Motor neuron (in vitro differentiated cells): ENCODE data around the gene PRDM16. TPM values are rescaled to one million over a fixed set of nuclear protein-coding genes. Genes with fewer than 3 reads are reported as not detected.

Experiments
- ATAC-seq, 8 experiments: fragments of 200-7000 bp; cut with Tn5 transposase; replicated peaks in 6 of 8; 2 replicates each; pipeline ENCODE4 v1.8.0; 2021; ENCODE audit warnings: mild to moderate bottlenecking in 8 of 8, moderate library complexity in 8 of 8
- H3K27ac ChIP-seq, 2 donors: fragments of 250-450 bp; sonication (Bioruptor Pico); 2 replicates each; pipeline ENCODE4 v1.9.0; 2021; ENCODE audit warnings: antibody characterized with exemption in 2 of 2, mild to moderate bottlenecking in 2 of 2, moderate library complexity in 1 of 2
- H3K4me1 ChIP-seq, 2 donors: fragments of 250-450 bp; sonication (Bioruptor Pico); replicated peaks in 1 of 2; 2 replicates each; pipeline ENCODE4 v1.6.1; 2021; ENCODE audit warnings: antibody characterized with exemption in 2 of 2, mild to moderate bottlenecking in 2 of 2, moderate library complexity in 1 of 2
- H3K4me3 ChIP-seq, 5 donors: fragments of 250-450 bp; sonication (Bioruptor Pico); 2 replicates each; pipeline ENCODE4 v1.9.0; 2021; ENCODE audit warnings: antibody characterized with exemption in 5 of 5, mild to moderate bottlenecking in 5 of 5, moderate library complexity in 4 of 5
- WGBS, 10 experiments: fragments of 450-650 bp; shearing (Covaris generic); methylation state at CpG; one replicate each; pipeline ENCODE4 v1.0.0; 2022; 5-methylcytosine and 5-hydroxymethylcytosine counted together
- in situ Hi-C, 9 experiments: fragments of 400-800 bp; cut with MboI; loops; one replicate each; pipeline ENCODE4 v1.15.0; 2021; ENCODE audit warnings: low sequenced_read_pairs in 9 of 9, low pct_unique_long_range_greater_than_20kb in 2 of 9; ENCODE audit not compliant: unreplicated experiment in 9 of 9
- total RNA-seq, 8 experiments: library from RNA; unstranded; fragments of 300-600 nt; gene quantifications; 2 replicates each; pipeline versions ENCODE4 v1.2.3 to v1.2.4, GENCODE V29; 2022

PRDM16 gene
- total RNA-seq, 8 experiments from 2014 or later = 0.18 to 2.9 (median 0.42) TPM

- ATAC-seq = peak in 5 of 8 experiments; percentile 12 to 61 (median 55)
- in situ Hi-C loops = no loop called here
- peaks cover 14 to 52% of the 10 kb centered on the region in 2 donors for H3K4me1 ChIP-seq
- H3K27ac ChIP-seq = peak overlapping the region in 1 of 2 donors; percentile 87
- H3K4me3 ChIP-seq = no peak overlapping the region
- 40 to 74% (median 60%) methylated on average over 3 to 32 of the region's 40 CpGs; no CpG with 5 or more reads in 4 of the 10 experiments for WGBS, 10 experiments
Measured at GRCh38 chr1:3323021-3323795, 254.2 kb downstream of the PRDM16 start.

- 0 to 90% (median 73%) methylated on average over 1 to 18 of the region's 26 CpGs; no CpG with 5 or more reads in 5 of the 10 experiments for WGBS, 10 experiments
- in situ Hi-C loops = no loop called here
- peaks cover 14 to 52% of the 10 kb centered on the region in 2 donors for H3K4me1 ChIP-seq
- no peak overlapping the region for H3K4me3 ChIP-seq
- H3K27ac ChIP-seq = peak overlapping the region in 1 of 2 donors; percentile 87
- no peak for ATAC-seq
Measured at GRCh38 chr1:3323796-3324703, 255.0 kb downstream of the PRDM16 start.

- no peak for ATAC-seq
- no peak overlapping the region for H3K27ac ChIP-seq
- WGBS, 10 experiments = 58 to 100% (median 86%) methylated on average over 1 to 12 of the region's 22 CpGs; no CpG with 5 or more reads in 5 of the 10 experiments
- in situ Hi-C loops = no loop called here
- H3K4me1 ChIP-seq = peaks cover 14 to 50% of the 10 kb centered on the region in 2 donors
- H3K4me3 ChIP-seq = no peak overlapping the region
Measured at GRCh38 chr1:3324704-3325535, 255.9 kb downstream of the PRDM16 start.

GRCh38 chr1:3326516-3327388, 257.7 kb downstream of the PRDM16 start:
- H3K4me1 ChIP-seq = peaks cover 14 to 31% of the 10 kb centered on the region in 2 donors
- no peak overlapping the region for H3K4me3 ChIP-seq
- ATAC-seq = no peak
- no peak overlapping the region for H3K27ac ChIP-seq
- in situ Hi-C loops = no loop called here
- WGBS, 10 experiments = 23 to 100% (median 58%) methylated on average over 1 to 14 of the region's 21 CpGs; no CpG with 5 or more reads in 4 of the 10 experiments

GRCh38 chr1:3327389-3327702, 258.3 kb downstream of the PRDM16 start:
- Histone ChIP-seq H3K4me3 (no peak overlapping the region), H3K27ac (no peak overlapping the region), H3K4me1 (peaks cover 9 to 26% of the 10 kb centered on the region in 2 donors)
- WGBS, 10 experiments = 24 to 93% (median 79%) methylated on average over 1 to 4 of the region's 15 CpGs; no CpG with 5 or more reads in 4 of the 10 experiments
- ATAC-seq = no peak
- in situ Hi-C loops = no loop called here

GRCh38 chr1:3327936-3328590, 259.1 kb downstream of the PRDM16 start:
- no peak overlapping the region for H3K4me3 ChIP-seq
- 0 to 100% (median 40%) methylated on average over 1 to 8 of the region's 15 CpGs; no CpG with 5 or more reads in 4 of the 10 experiments for WGBS, 10 experiments
- H3K4me1 ChIP-seq = peaks cover 3 to 18% of the 10 kb centered on the region in 2 donors
- in situ Hi-C loops = no loop called here
- ATAC-seq = no peak
- no peak overlapping the region for H3K27ac ChIP-seq

GRCh38 chr1:3329640-3330281, 260.8 kb downstream of the PRDM16 start:
- Histone ChIP-seq H3K4me1 (peaks cover 0 to 7% of the 10 kb centered on the region in 2 donors), H3K4me3 (no peak overlapping the region), H3K27ac (no peak overlapping the region)
- ATAC-seq = peak in 2 of 8 experiments; percentile 35 to 36
- in situ Hi-C loops = no loop called here
- 9 to 100% (median 64%) methylated on average over 1 to 9 of the region's 12 CpGs; no CpG with 5 or more reads in 4 of the 10 experiments for WGBS, 10 experiments

GRCh38 chr1:3330771-3331245, 261.8 kb downstream of the PRDM16 start:
- no peak overlapping the region for H3K27ac ChIP-seq
- WGBS, 10 experiments = 35 to 75% (median 63%) methylated on average over 1 to 4 of the region's 11 CpGs; no CpG with 5 or more reads in 6 of the 10 experiments
- no peak overlapping the region for H3K4me3 ChIP-seq
- ATAC-seq = no peak
- peaks cover 0 to 7% of the 10 kb centered on the region in 2 donors for H3K4me1 ChIP-seq
- in situ Hi-C loops = no loop called here

- no peak overlapping the region for H3K27ac ChIP-seq
- 20 to 87% (median 43%) methylated on average over 1 to 9 of the region's 14 CpGs; no CpG with 5 or more reads in 5 of the 10 experiments for WGBS, 10 experiments
- in situ Hi-C loops = no loop called here
- no peak for ATAC-seq
- peaks cover 0 to 7% of the 10 kb centered on the region in 2 donors for H3K4me1 ChIP-seq
- no peak overlapping the region for H3K4me3 ChIP-seq
Measured at GRCh38 chr1:3331564-3331963, 262.6 kb downstream of the PRDM16 start.

- in situ Hi-C loops = no loop called here
- H3K4me1 ChIP-seq = peaks cover 0 to 3% of the 10 kb centered on the region in 2 donors
- no peak overlapping the region for H3K27ac ChIP-seq
- WGBS, 10 experiments = 75 to 95% methylated on average over 4 to 6 of the region's 18 CpGs; no CpG with 5 or more reads in 8 of the 10 experiments
- no peak for ATAC-seq
- H3K4me3 ChIP-seq = no peak overlapping the region
Measured at GRCh38 chr1:3332043-3332442, 263.0 kb downstream of the PRDM16 start.

GRCh38 chr1:3332662-3333061, 263.7 kb downstream of the PRDM16 start:
- 0 to 90% (median 65%) methylated on average over 1 to 7 of the region's 10 CpGs; no CpG with 5 or more reads in 4 of the 10 experiments for WGBS, 10 experiments

More at GRCh38 chr1:3332662-3333061, 263.7 kb downstream of the PRDM16 start:
- in situ Hi-C loops = no loop called here
- ATAC-seq = no peak
- H3K4me3 ChIP-seq = no peak overlapping the region
- H3K27ac ChIP-seq = no peak overlapping the region
- no peaks in the 10 kb centered on the region for H3K4me1 ChIP-seq
